Activated CD4-positive, CD25-positive, alpha-beta regulatory T cell treated with anti-CD3 and anti-CD28 coated beads, Interleukin-2, amount 50 U/mL, for 72 hours (primary cell): Measurements from ENCODE around the gene COL4A4.
"Not testable (repeated sequence)": the region's sequence is repeated elsewhere in the genome, so short reads cannot be mapped to it uniquely, and the experiment has no call there.

Experiments used
- DNase-seq: peaks from one replicate; pipeline ENCODE4 v3.0.0; 2021

Gene COL4A4

GRCh38 chr2:227106845-227107759 lies 56.9 kb downstream of the COL4A4 start:
- no peak for DNase-seq

- DNase-seq: no peak
Observed at GRCh38 chr2:227103583-227103982, 60.4 kb downstream of the COL4A4 start.

GRCh38 chr2:227099340-227099739 lies 64.7 kb downstream of the COL4A4 start:
- DNase-seq: no peak

GRCh38 chr2:227098162-227098515 lies 65.9 kb downstream of the COL4A4 start:
- no peak for DNase-seq

- no peak for DNase-seq
Observed at GRCh38 chr2:227097495-227098161, 66.4 kb downstream of the COL4A4 start.

- no peak for DNase-seq
Observed at GRCh38 chr2:227095346-227095745, 68.7 kb downstream of the COL4A4 start.

- DNase-seq: no peak
Observed at GRCh38 chr2:227082286-227082685, 81.7 kb downstream of the COL4A4 start.

GRCh38 chr2:227079726-227080125 lies 84.3 kb downstream of the COL4A4 start:
- DNase-seq: no peak

GRCh38 chr2:227065065-227065464 lies 98.9 kb downstream of the COL4A4 start:
- DNase-seq: not testable (repeated sequence)

- DNase-seq: no peak
Observed at GRCh38 chr2:227058888-227059399, 105.1 kb downstream of the COL4A4 start.

- no peak for DNase-seq
Observed at GRCh38 chr2:227057743-227058447, 106.1 kb downstream of the COL4A4 start.

- no peak for DNase-seq
Observed at GRCh38 chr2:227057060-227057459, 106.9 kb downstream of the COL4A4 start.

- no peak for DNase-seq
Observed at GRCh38 chr2:227054006-227054405, 110.0 kb downstream of the COL4A4 start.

- no peak for DNase-seq
Observed at GRCh38 chr2:227052879-227053278, 111.1 kb downstream of the COL4A4 start.

- no peak for DNase-seq
Observed at GRCh38 chr2:227043981-227044380, 120.0 kb downstream of the COL4A4 start.

- no peak for DNase-seq
Observed at GRCh38 chr2:227038550-227039189, 125.3 kb downstream of the COL4A4 start.

- DNase-seq: no peak
Observed at GRCh38 chr2:227036527-227036926, 127.5 kb downstream of the COL4A4 start.

- no peak for DNase-seq
Observed at GRCh38 chr2:227035711-227036367, 128.2 kb downstream of the COL4A4 start.

GRCh38 chr2:227033471-227034148 lies 130.4 kb downstream of the COL4A4 start:
- DNase-seq: peak; percentile 32

GRCh38 chr2:227031379-227031778 lies 132.6 kb downstream of the COL4A4 start:
- no peak for DNase-seq

- DNase-seq: no peak
Observed at GRCh38 chr2:227030789-227031188, 133.2 kb downstream of the COL4A4 start.
